GM12872 (cell line): ENCODE data around the gene AICDA.
A peak's percentile ranks its signal among the peaks of the same experiment; 100 is the strongest.

ENCODE experiments used
- CTCF ChIP-seq: IDR thresholded peaks from 3 replicates; pipeline ENCODE4 v1.5.1; 2011; ENCODE audit warnings: low read depth, mild to moderate bottlenecking, low read length, moderate library complexity; ENCODE audit not compliant: insufficient read depth

Gene AICDA

GRCh38 chr12:8605057-8605456 lies 7.6 kb downstream of the AICDA start:
- no peak for TF ChIP-seq CTCF

GRCh38 chr12:8603856-8604255 lies 8.8 kb downstream of the AICDA start:
- TF ChIP-seq CTCF, result no peak

GRCh38 chr12:8603286-8603685 lies 9.4 kb downstream of the AICDA start:
- no peak for TF ChIP-seq CTCF

GRCh38 chr12:8596561-8596960 lies 16.1 kb downstream of the AICDA start:
- no peak for TF ChIP-seq CTCF

GRCh38 chr12:8594072-8594471 lies 18.6 kb downstream of the AICDA start:
- no peak for TF ChIP-seq CTCF

- TF ChIP-seq CTCF, result no peak
Measured at GRCh38 chr12:8593246-8593645, 19.4 kb downstream of the AICDA start.

- peak; percentile 48; the same call in 1 of the 3 replicates for TF ChIP-seq CTCF
Measured at GRCh38 chr12:8590842-8591545, 21.7 kb downstream of the AICDA start.
